Measurements from ENCODE around the gene C2CD2L. TPM values are rescaled to one million over a fixed set of nuclear protein-coding genes. Genes with fewer than 3 reads are reported as not detected.

Gene C2CD2L
- total RNA-seq, 1 experiment from 2014 or later = 16.8 TPM

DNA sequence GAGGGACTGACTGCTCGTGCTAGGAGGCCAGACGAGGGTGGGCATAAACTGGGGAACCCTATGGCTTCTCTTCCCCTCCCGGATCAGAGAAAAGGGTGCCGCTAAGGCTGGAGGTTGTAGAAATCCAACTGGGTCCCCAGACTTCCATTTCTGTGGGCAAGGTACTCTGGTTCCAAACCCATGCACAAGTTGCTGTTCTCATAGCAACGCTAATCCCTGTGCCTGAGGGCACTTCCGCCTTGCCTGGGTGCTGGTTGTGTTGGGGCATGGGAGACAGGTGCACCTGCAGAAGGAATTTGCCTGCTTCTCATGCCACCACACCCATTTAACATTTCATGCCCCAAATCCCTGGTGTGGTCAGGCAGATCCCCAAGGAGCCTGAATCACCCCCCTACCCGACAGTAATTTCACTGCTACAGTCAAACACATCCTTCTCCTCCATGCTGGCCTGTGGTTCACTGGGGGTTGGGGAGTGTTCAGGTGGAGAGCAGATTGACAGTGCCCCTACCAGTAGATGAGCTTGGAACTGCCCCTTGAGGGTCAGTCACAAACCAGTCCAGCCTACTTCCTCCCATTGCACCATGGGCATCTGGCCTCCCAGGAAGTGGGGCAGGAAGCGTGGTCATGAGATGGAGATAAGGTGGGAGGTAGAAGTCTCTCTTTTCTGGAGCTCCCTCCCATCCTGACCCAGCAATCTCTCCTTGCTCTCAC lies 1.2 kb downstream of the C2CD2L start:
- CTCF ChIA-PET = no interaction called here
- peak overlapping the region; percentile 89 for H2AFZ ChIP-seq (ENCODE audit: low read length)
- DNase-seq = peak; percentile 92

DNA sequence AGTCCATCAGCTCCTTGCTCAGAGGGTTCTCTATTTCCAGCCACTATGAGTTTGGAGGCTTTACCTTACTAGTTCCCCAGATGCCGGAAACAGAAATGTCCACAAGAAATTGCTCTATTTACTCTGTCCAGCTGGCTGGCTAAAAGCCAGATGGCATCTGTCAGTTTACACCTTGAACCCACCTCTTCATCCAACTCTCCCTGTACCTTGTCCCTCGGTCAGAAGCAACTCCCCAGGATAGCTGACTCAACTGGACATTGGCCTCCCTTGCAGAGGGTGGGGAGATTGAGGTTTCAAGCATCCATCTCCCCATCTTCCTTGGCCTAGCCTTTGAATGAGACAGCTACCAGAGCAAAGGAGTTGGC lies 1.7 kb downstream of the C2CD2L start:
- Histone ChIP-seq H3K4me3 (ENCODE audit: low read length) (peak overlapping the region; percentile 97), H3K4me1 (ENCODE audit: insufficient read depth, low read length) (peaks cover 21% of the 10 kb centered on the region), H3K4me2 (ENCODE audit: low read length) (peak overlapping the region; percentile 98), H3K27me3 (ENCODE audit: low read length) (no peaks in the 10 kb centered on the region), H3K9me3 (ENCODE audit: low read length) (no peaks in the 10 kb centered on the region), H3K36me3 (ENCODE audit: low read depth, low read length) (peaks cover 23% of the 10 kb centered on the region; the same call in 1 of the 2 replicates), H4K20me1 (ENCODE audit: low read length) (no peaks in the 10 kb centered on the region), H3K79me2 (ENCODE audit: low read length) (peaks cover 34% of the 10 kb centered on the region), H3K9ac (ENCODE audit: low read length) (no peak overlapping the region), H2AFZ (ENCODE audit: low read length) (no peak overlapping the region), H3F3A (ENCODE audit: low read length, unreplicated experiment) (no peaks in the 10 kb centered on the region), H3K27ac (ENCODE audit: low read length) (no peak overlapping the region), H3K9me2 (replicated peaks; ENCODE audit: low read length) (no peaks in the 10 kb centered on the region)
- POLR2A ChIA-PET (ENCODE audit: unreplicated experiment) = no interaction called here
- BruUV-seq (replicated peaks) = no TSS peak
- no peak for DNase-seq
- TF ChIP-seq EZH2phosphoT487 (IDR thresholded peaks at IDR 0.05; ENCODE audit: borderline replicate concordance, low read length) (no peak), CTCF (conservative IDR thresholded peaks at IDR 0.05; ENCODE audit: low read depth, low read length) (no peak), EZH2 (IDR thresholded peaks at IDR 0.05; ENCODE audit: low read length, unreplicated experiment) (no peak)
- intact Hi-C loops (cut with micrococcal nuclease) = loop anchor here (1.0 kb wide), 1 partner anchor 12 kb away; the partner anchor contains the start of gene HINFP
- ATAC-seq = no peak
- CTCF ChIA-PET = no interaction called here

More for the DNA sequence above, 1.2 kb downstream of the C2CD2L start:
- peak; percentile 53 for ATAC-seq
- H3F3A ChIP-seq (ENCODE audit: low read length, unreplicated experiment) = no peaks in the 10 kb centered on the region
- intact Hi-C loops (cut with micrococcal nuclease) = loop anchor here (1.0 kb wide), 1 partner anchor 13 kb away; the partner anchor contains the start of gene HINFP
- peak overlapping the region; percentile 98 for H3K4me2 ChIP-seq (ENCODE audit: low read length)
- no peak for TF ChIP-seq EZH2phosphoT487 (IDR thresholded peaks at IDR 0.05; ENCODE audit: borderline replicate concordance, low read length)
- no peak for TF ChIP-seq CTCF (conservative IDR thresholded peaks at IDR 0.05; ENCODE audit: low read depth, low read length)
- no peak for TF ChIP-seq EZH2 (IDR thresholded peaks at IDR 0.05; ENCODE audit: low read length, unreplicated experiment)
- H3K4me1 ChIP-seq (ENCODE audit: insufficient read depth, low read length) = peaks cover 26% of the 10 kb centered on the region
- H3K9ac ChIP-seq (ENCODE audit: low read length) = peak overlapping the region; percentile 83
- BruUV-seq (replicated peaks) = TSS peak; percentile 36
- peak overlapping the region; percentile 36 for H3K27ac ChIP-seq (ENCODE audit: low read length)
- no peaks in the 10 kb centered on the region for H4K20me1 ChIP-seq (ENCODE audit: low read length)
- H3K36me3 ChIP-seq (ENCODE audit: low read depth, low read length) = peaks cover 21% of the 10 kb centered on the region; the same call in 1 of the 2 replicates
- no peaks in the 10 kb centered on the region for H3K9me2 ChIP-seq (replicated peaks; ENCODE audit: low read length)
- peaks cover 37% of the 10 kb centered on the region for H3K79me2 ChIP-seq (ENCODE audit: low read length)
- H3K9me3 ChIP-seq (ENCODE audit: low read length) = no peaks in the 10 kb centered on the region
- peak overlapping the region; percentile 97 for H3K4me3 ChIP-seq (ENCODE audit: low read length)
- POLR2A ChIA-PET (ENCODE audit: unreplicated experiment) = no interaction called here
- no peaks in the 10 kb centered on the region for H3K27me3 ChIP-seq (ENCODE audit: low read length)

- peaks cover 30% of the 10 kb centered on the region for H3K79me2 ChIP-seq (ENCODE audit: low read length)
- H3K9me3 ChIP-seq (ENCODE audit: low read length) = no peaks in the 10 kb centered on the region
- H2AFZ ChIP-seq (ENCODE audit: low read length) = no peak overlapping the region
- CTCF ChIA-PET = no interaction called here
- POLR2A ChIA-PET (ENCODE audit: unreplicated experiment) = no interaction called here
- no peaks in the 10 kb centered on the region for H4K20me1 ChIP-seq (ENCODE audit: low read length)
- TF ChIP-seq EZH2phosphoT487 (IDR thresholded peaks at IDR 0.05; ENCODE audit: borderline replicate concordance, low read length) = no peak
- TF ChIP-seq EZH2 (IDR thresholded peaks at IDR 0.05; ENCODE audit: low read length, unreplicated experiment) = no peak
- no peak for TF ChIP-seq CTCF (conservative IDR thresholded peaks at IDR 0.05; ENCODE audit: low read depth, low read length)
- H3K27ac ChIP-seq (ENCODE audit: low read length) = no peak overlapping the region
- no peak overlapping the region for H3K9ac ChIP-seq (ENCODE audit: low read length)
- peaks cover 33% of the 10 kb centered on the region; the same call in 1 of the 2 replicates for H3K36me3 ChIP-seq (ENCODE audit: low read depth, low read length)
- H3F3A ChIP-seq (ENCODE audit: low read length, unreplicated experiment) = no peaks in the 10 kb centered on the region
- H3K4me1 ChIP-seq (ENCODE audit: insufficient read depth, low read length) = peaks cover 19% of the 10 kb centered on the region
- no peaks in the 10 kb centered on the region for H3K9me2 ChIP-seq (replicated peaks; ENCODE audit: low read length)
- intact Hi-C loops (cut with micrococcal nuclease) = no loop called here
- DNase-seq (no peak), ATAC-seq (no peak)
- no peaks in the 10 kb centered on the region for H3K27me3 ChIP-seq (ENCODE audit: low read length)
- no peak overlapping the region for H3K4me3 ChIP-seq (ENCODE audit: low read length)
- no peak overlapping the region for H3K4me2 ChIP-seq (ENCODE audit: low read length)
- no TSS peak for BruUV-seq (replicated peaks)
These were observed 2.7 kb downstream of the C2CD2L start for GRCh38 chr11:119109843-119110242.

All from PC-3 (cell line).